Naive thymus-derived CD4-positive, alpha-beta T cell (primary cell): ENCODE data around the gene WDR38. TPM values are rescaled to one million over a fixed set of nuclear protein-coding genes. Genes with fewer than 3 reads are reported as not detected.

ENCODE experiments used
- ATAC-seq: fragments of 150-1000 bp; cut with Tn5 transposase; 2 replicates; pipeline ENCODE4 v1.10.0; 2021; ENCODE audit warnings: mild to moderate bottlenecking, moderate library complexity
- CTCF ChIA-PET: fragments of 350-600 bp; sonication (Branson Sonifier 250); formaldehyde crosslinking; loops from one replicate; lab custom pipeline; 2021; ENCODE audit warnings: antibody characterized with exemption; lab: Charles Lee
- POLR2A ChIA-PET: fragments of 350-600 bp; sonication (Branson Sonifier 250); formaldehyde crosslinking; loops from one replicate; lab custom pipeline; 2021; ENCODE audit warnings: antibody characterized with exemption, inconsistent platforms; lab: Charles Lee
- DNase-seq, 9 donors: peaks; one replicate each; pipeline versions ENCODE4 v3.0.0 to v3.0.0-alpha.2; 2020 to 2022; ENCODE audit warnings: mixed read lengths in 1 of 9
- H3K27ac ChIP-seq: one replicate; pipeline ENCODE4 v1.7.0; 2013; ENCODE audit warnings: mild to moderate bottlenecking, low read depth, low read length, moderate library complexity
- H3K27me3 ChIP-seq, 2 donors: one replicate each; pipeline ENCODE4 v1.7.0; 2013; ENCODE audit warnings: low read length in 2 of 2, mild to moderate bottlenecking in 2 of 2, moderate library complexity in 2 of 2; ENCODE audit not compliant: control insufficient read depth in 2 of 2, insufficient read depth in 2 of 2
- H3K36me3 ChIP-seq, 3 experiments: 1 replicate in 2 of 3; 2 replicates in 1 of 3; pipeline ENCODE4 v1.7.0; 2013; ENCODE audit warnings: low read length in 3 of 3, mild to moderate bottlenecking in 3 of 3, moderate library complexity in 1 of 3; ENCODE audit not compliant: insufficient read depth in 3 of 3, control insufficient read depth in 2 of 3
- H3K4me1 ChIP-seq, 2 donors: one replicate each; pipeline ENCODE4 v1.7.0; 2013; ENCODE audit warnings: low read length in 2 of 2, mild to moderate bottlenecking in 2 of 2, moderate library complexity in 1 of 2; ENCODE audit not compliant: control insufficient read depth in 2 of 2, insufficient read depth in 2 of 2
- H3K4me3 ChIP-seq: 2 replicates; pipeline ENCODE4 v1.7.0; 2013; ENCODE audit warnings: mild to moderate bottlenecking, low read length
- H3K9me3 ChIP-seq, 3 experiments: 1 replicate in 2 of 3; 2 replicates in 1 of 3; pipeline ENCODE4 v1.7.0; 2013; ENCODE audit warnings: low read length in 3 of 3; ENCODE audit not compliant: control insufficient read depth in 2 of 3
- H3K27ac Mint-ChIP-seq, 9 donors: one replicate each; pipeline ENCODE4 v1.8.0; 2020 to 2022; ENCODE audit warnings: mixed read lengths in 9 of 9, mild to moderate bottlenecking in 8 of 9, moderate library complexity in 5 of 9, inconsistent platforms in 2 of 9
- H3K27me3 Mint-ChIP-seq, 5 donors: one replicate each; pipeline ENCODE4 v1.8.0; 2021 to 2022; ENCODE audit warnings: mixed read lengths in 5 of 5, mild to moderate bottlenecking in 1 of 5
- H3K36me3 Mint-ChIP-seq, 5 donors: one replicate each; pipeline ENCODE4 v1.8.0; 2020 to 2022; ENCODE audit warnings: mixed read lengths in 5 of 5, mild to moderate bottlenecking in 3 of 5, inconsistent platforms in 1 of 5
- H3K4me1 Mint-ChIP-seq, 7 donors: one replicate each; pipeline ENCODE4 v1.8.0; 2020 to 2022; ENCODE audit warnings: mixed read lengths in 7 of 7, mild to moderate bottlenecking in 3 of 7, inconsistent platforms in 1 of 7
- H3K4me3 Mint-ChIP-seq, 10 donors: one replicate each; pipeline ENCODE4 v1.8.0; 2020 to 2022; ENCODE audit warnings: mild to moderate bottlenecking in 10 of 10, mixed read lengths in 10 of 10, moderate library complexity in 6 of 10, inconsistent platforms in 2 of 10
- H3K9me3 Mint-ChIP-seq, 11 donors: one replicate each; pipeline ENCODE4 v1.8.0; 2020 to 2022; ENCODE audit warnings: mixed read lengths in 11 of 11, mild to moderate bottlenecking in 4 of 11, inconsistent platforms in 1 of 11, moderate library complexity in 1 of 11
- intact Hi-C, 2 donors: fragments of 100-400 bp; cut with micrococcal nuclease; formaldehyde crosslinking; loops; one replicate each; pipeline ENCODE4 v1.15.1; 2023
- polyA plus RNA-seq, 2 donors: library from polyadenylated mRNA; unstranded; fragments of 300-500 nt; fragmentation: Illumina TruSeq; gene quantifications; one replicate each; pipeline ENCODE4 v1.2.3, GENCODE V29; 2021
- total RNA-seq, 6 experiments: library from RNA in 5 of 6; stranded (reverse) in 5 of 6; gene quantifications; 1 replicate in 5 of 6; 2 replicates in 1 of 6; pipeline ENCODE4 v1.2.3 and lab custom pipeline; 2021 to 2026

WDR38 gene
- total and polyA plus RNA-seq, 7 experiments from 2014 or later, result not detected

GRCh38 chr9:124818431-124819281 is 34.6 kb upstream of the WDR38 start:
- Mint-ChIP-seq H3K4me1 (peaks cover 0 to 14% (median 3%) of the 10 kb centered on the region in 7 donors), H3K9me3 (no peaks in the 10 kb centered on the region), H3K36me3 (no peaks in the 10 kb centered on the region), H3K27ac (peak overlapping the region in 2 of 9 donors; percentile 11 to 26), H3K27me3 (peaks cover 0 to 21% (median 7%) of the 10 kb centered on the region in 5 donors), H3K4me3 (peak overlapping the region in 1 of 10 donors; percentile 26)
- peak in 1 of 9 donors; percentile 29 for DNase-seq
- CTCF ChIA-PET, result no interaction called here
- Histone ChIP-seq H3K4me3 (no peak overlapping the region), H3K4me1 (no peaks in the 10 kb centered on the region), H3K36me3 (no peaks in the 10 kb centered on the region), H3K9me3 (no peaks in the 10 kb centered on the region), H3K27me3 (no peaks in the 10 kb centered on the region), H3K27ac (no peak overlapping the region)
- POLR2A ChIA-PET, result no interaction called here
- intact Hi-C loops, result no loop called here
- ATAC-seq, result no peak

- H3K4me3 Mint-ChIP-seq, result no peak overlapping the region
- no peaks in the 10 kb centered on the region for H3K36me3 Mint-ChIP-seq
- peaks cover 0 to 14% (median 7%) of the 10 kb centered on the region in 5 donors for H3K27me3 Mint-ChIP-seq
- no peaks in the 10 kb centered on the region for H3K4me1 ChIP-seq
- ATAC-seq (no peak), DNase-seq (no peak)
- peaks cover 0 to 14% (median 3%) of the 10 kb centered on the region in 7 donors for H3K4me1 Mint-ChIP-seq
- intact Hi-C loops, result no loop called here
- ChIA-PET CTCF (no interaction called here), POLR2A (no interaction called here)
- no peak overlapping the region for H3K27ac ChIP-seq
- no peak overlapping the region for H3K4me3 ChIP-seq
- H3K9me3 Mint-ChIP-seq, result no peaks in the 10 kb centered on the region
- no peaks in the 10 kb centered on the region for H3K36me3 ChIP-seq
- H3K27ac Mint-ChIP-seq, result no peak overlapping the region
- H3K27me3 ChIP-seq, result no peaks in the 10 kb centered on the region
- no peaks in the 10 kb centered on the region for H3K9me3 ChIP-seq
Observed at GRCh38 chr9:124820698-124821623, 32.3 kb upstream of the WDR38 start.

GRCh38 chr9:124828489-124829333 is 24.5 kb upstream of the WDR38 start:
- no peaks in the 10 kb centered on the region for H3K36me3 ChIP-seq
- DNase-seq (no peak), ATAC-seq (no peak)
- H3K4me3 Mint-ChIP-seq, result no peak overlapping the region
- no peaks in the 10 kb centered on the region for H3K27me3 ChIP-seq
- POLR2A ChIA-PET, result no interaction called here
- H3K9me3 ChIP-seq, result no peaks in the 10 kb centered on the region
- peaks cover 0 to 5% (median 0%) of the 10 kb centered on the region in 7 donors for H3K4me1 Mint-ChIP-seq
- H3K4me3 ChIP-seq, result no peak overlapping the region
- no peaks in the 10 kb centered on the region for H3K4me1 ChIP-seq
- CTCF ChIA-PET, result interaction anchor here (0.5 kb wide), 1 partner anchor 91 kb away, joined by 3 read pairs; no protein-coding TSS in a partner anchor
- peaks cover 0 to 4% (median 0%) of the 10 kb centered on the region in 5 donors for H3K36me3 Mint-ChIP-seq
- no peak overlapping the region for H3K27ac ChIP-seq
- intact Hi-C loops, result no loop called here
- peak overlapping the region in 1 of 9 donors; percentile 45 for H3K27ac Mint-ChIP-seq
- H3K27me3 Mint-ChIP-seq, result peaks cover 0 to 6% (median 4%) of the 10 kb centered on the region in 5 donors
- peaks cover 0 to 5% (median 0%) of the 10 kb centered on the region in 11 donors for H3K9me3 Mint-ChIP-seq

GRCh38 chr9:124829334-124829669 is 24.0 kb upstream of the WDR38 start:
- no peak overlapping the region for H3K27ac Mint-ChIP-seq
- H3K27ac ChIP-seq, result no peak overlapping the region
- H3K9me3 Mint-ChIP-seq, result peaks cover 0 to 5% (median 0%) of the 10 kb centered on the region in 11 donors
- peaks cover 0 to 8% (median 4%) of the 10 kb centered on the region in 5 donors for H3K27me3 Mint-ChIP-seq
- H3K27me3 ChIP-seq, result no peaks in the 10 kb centered on the region
- no peak overlapping the region for H3K4me3 ChIP-seq
- CTCF ChIA-PET, result no interaction called here
- intact Hi-C loops, result no loop called here
- H3K4me3 Mint-ChIP-seq, result no peak overlapping the region
- DNase-seq (no peak), ATAC-seq (no peak)
- no peaks in the 10 kb centered on the region for H3K36me3 ChIP-seq
- H3K36me3 Mint-ChIP-seq, result peaks cover 0 to 4% (median 0%) of the 10 kb centered on the region in 5 donors
- H3K4me1 ChIP-seq, result no peaks in the 10 kb centered on the region
- no peaks in the 10 kb centered on the region for H3K9me3 ChIP-seq
- peaks cover 0 to 5% (median 0%) of the 10 kb centered on the region in 7 donors for H3K4me1 Mint-ChIP-seq
- POLR2A ChIA-PET, result no interaction called here

- H3K27ac ChIP-seq, result no peak overlapping the region
- H3K4me1 Mint-ChIP-seq, result peaks cover 0 to 5% (median 0%) of the 10 kb centered on the region in 7 donors
- DNase-seq, result no peak
- no peaks in the 10 kb centered on the region for H3K36me3 ChIP-seq
- ATAC-seq, result no peak
- peaks cover under 1 to 17% (median 4%) of the 10 kb centered on the region in 5 donors for H3K27me3 Mint-ChIP-seq
- no peaks in the 10 kb centered on the region for H3K9me3 ChIP-seq
- H3K27ac Mint-ChIP-seq, result no peak overlapping the region
- no peaks in the 10 kb centered on the region for H3K27me3 ChIP-seq
- peaks cover 0 to 4% (median 0%) of the 10 kb centered on the region in 5 donors for H3K36me3 Mint-ChIP-seq
- H3K4me3 ChIP-seq, result no peak overlapping the region
- H3K4me1 ChIP-seq, result no peaks in the 10 kb centered on the region
- ChIA-PET POLR2A (no interaction called here), CTCF (no interaction called here)
- peaks cover 0 to 5% (median 0%) of the 10 kb centered on the region in 11 donors for H3K9me3 Mint-ChIP-seq
- H3K4me3 Mint-ChIP-seq, result no peak overlapping the region
- intact Hi-C loops, result no loop called here
Observed at GRCh38 chr9:124830593-124830992, 22.7 kb upstream of the WDR38 start.
